GM21390 (cell line): ENCODE data around the gene FXYD3.

Source experiments
- ATAC-seq: cut with Tn5 transposase; IDR thresholded peaks from one replicate; pipeline ENCODE4 v1.9.1; 2021; ENCODE audit not compliant: unreplicated experiment

FXYD3 gene

DNA sequence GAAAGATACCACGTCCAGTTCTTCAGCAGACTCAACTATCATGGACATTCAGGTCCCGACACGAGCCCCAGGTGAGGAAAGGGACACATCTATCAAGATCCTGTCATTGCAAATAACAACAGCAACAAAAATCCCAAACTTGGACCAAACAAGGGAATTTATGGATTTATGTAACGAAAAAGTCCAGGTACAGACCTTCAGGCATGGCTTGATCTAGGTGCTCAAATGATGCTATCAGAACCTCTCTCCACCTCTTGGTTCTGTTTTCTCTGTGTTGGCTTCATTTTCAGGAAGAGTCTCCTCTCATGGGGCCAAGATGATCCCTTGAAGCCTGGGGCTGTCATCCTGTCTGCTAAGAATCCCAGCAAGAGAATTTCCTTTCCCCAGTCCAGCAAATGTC, 41.8 kb downstream of the FXYD3 start:
- ATAC-seq: no peak

DNA sequence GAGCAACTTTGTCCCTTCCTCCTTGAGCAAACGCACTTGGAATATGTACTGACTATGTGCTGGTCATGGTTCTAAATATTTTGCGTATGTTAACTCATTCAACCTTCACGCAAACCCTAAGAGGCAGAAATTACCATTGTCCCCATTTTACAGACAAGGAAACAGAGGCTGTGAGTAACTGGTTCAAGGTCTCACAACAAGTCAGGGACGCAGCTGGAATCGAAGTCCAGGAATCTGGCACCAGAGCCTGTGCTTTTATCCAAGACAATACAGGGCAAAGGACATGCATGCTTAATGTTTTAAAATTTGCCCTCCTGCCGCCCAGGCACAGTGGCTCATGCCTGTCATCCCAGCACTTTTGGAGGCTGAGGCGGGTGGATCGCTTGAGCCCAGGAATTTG, 44.0 kb downstream of the FXYD3 start:
- no peak for ATAC-seq

DNA sequence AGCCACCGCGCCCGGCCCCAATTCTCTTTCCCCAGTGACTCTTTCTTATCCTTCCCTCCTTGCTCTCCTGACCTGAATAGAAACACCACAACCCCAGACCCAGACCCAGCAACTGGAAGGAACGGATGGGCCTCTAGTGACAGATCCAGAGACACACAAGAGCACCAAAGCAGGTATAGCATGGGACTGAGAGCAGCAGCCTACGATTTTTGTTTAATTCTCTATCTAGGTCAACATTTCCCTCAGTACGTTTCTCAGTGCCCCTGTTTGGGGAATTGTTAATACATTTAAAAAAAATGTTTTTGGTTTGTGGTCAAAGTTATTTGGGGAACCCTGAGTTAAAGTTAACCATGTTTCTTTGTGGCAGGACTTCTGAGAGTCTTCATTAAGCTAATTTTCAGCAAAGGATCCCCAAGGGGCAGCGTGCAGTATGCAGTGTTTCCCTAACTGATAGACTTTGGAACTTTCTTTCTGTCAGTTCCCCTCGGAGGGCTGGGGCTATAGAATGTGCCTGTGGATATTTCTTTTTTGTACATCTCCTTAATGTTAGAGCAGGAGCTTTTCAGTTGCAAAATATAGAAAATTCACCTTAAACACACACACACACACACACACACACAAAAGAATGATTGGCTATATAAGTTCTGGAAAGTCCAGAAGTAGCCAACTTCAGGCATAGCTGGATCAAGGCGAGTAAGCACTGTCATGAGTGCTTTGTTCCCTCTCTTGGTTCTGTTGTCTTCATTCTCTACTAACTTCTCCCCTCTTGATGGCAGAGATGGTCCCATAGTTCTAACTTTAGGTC, 45.2 kb downstream of the FXYD3 start:
- no peak for ATAC-seq

DNA sequence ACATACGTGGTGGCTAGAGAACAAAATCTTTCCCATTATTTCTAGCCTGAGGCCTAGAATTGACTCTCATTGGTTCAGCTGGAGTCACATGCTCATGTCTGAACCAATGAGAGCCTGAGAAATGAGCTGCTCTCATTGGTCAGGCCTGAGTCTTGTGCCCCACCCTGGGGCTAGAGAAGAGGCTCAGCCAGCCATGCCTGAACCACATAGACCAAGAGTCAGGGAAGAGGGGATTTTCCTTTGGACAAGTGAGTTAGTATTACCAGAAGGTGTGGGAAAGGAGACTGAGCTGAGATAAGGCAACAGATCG, 45.8 kb downstream of the FXYD3 start:
- ATAC-seq: no peak

DNA sequence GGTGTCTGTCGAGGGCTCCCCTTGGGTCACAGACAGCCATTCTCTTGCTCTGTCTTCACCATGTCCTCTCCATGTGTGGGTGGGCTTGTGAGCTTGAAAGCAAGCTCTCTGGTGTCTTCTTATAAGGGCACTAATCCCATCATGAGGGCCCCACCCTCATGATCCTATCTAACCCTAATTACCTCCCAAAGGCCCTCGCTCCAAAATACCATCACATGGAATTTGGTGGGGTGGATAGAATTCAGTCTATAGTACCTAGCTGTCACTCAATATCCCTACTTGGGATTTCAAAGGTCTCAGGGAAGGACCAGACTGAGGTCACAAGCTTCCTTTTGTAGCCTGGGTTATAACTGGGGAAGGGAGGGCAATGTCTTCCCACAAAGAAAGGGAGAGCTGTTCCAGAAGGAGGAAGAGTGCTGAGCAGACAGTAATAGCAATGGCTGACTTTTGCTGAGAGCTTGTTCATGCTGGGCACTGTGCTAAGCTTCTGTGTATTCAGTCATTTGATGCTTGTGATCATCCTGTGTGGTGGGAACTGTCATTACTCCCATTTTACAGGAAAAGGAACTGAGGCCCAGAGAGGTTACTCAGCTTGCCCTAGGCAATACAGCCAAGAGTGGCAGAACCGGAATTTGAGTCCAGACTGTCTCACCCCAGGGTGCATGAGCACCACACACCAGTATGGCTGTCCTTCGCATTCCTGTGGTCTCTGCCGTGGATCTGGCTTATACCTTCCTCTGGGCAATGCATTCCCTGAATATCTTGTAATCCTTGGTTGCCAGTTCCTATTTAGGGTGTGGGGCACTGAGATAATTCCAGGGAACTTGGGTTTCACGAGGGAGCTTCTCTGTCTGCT, 47.1 kb downstream of the FXYD3 start:
- no peak for ATAC-seq

DNA sequence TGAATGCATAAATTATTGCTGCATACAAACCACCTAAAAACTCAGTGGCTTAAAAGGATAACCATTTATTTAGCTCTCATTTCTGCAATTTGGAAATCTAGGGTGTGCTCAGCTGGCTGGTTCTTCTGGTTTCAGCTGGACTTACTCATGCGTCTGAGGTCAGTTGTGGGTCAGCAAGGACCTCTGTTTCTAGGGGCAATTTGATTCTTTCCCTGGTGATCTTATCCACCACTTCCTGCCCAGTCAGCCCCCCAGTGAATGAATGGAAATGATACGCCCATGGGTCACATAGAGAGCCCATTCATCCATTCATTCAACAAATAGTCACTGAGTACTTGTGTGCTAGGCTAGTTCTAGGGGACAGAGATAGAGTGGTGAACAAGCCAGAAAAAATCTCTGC, 48.8 kb downstream of the FXYD3 start:
- no peak for ATAC-seq

DNA sequence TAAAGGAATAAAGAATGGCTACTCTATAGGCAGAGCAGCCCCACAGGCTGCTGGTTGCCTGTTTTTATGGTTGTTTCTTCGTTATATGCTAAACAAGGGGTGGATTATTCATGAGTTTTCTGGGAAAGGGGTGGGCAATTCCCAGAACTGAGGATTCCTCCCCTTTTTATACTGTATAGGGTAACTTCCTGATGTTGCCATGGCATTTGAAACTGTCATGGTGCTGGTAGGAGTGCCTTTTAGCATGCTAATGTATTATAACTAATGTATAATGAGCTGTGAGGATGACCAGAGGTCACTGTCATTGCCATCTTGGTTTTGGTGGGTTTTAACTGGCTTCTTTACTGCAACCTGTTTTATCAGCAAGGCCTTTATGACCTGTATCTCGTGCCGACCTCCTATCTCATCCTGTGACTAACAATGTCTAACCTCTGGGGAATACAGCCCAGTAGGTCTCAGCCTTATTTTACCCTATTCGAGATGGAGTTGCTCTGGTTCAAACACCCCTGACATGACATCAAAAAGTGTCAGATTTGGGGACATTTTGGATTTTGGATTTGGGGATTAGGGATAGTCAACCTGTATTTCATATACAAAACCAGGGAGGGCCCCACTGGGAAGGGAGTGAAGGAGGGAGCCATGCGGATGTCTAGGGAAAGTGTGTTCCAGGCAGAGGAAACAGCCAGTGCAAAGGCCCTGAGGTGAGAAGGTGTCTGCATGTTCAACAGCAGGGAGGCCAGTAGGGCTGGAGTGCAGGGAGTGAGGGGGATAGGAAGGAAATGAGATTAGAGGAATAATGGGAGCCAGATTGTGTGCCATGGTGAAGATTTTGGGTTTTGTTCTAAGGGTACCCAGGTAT, 49.8 kb downstream of the FXYD3 start:
- ATAC-seq: no peak

DNA sequence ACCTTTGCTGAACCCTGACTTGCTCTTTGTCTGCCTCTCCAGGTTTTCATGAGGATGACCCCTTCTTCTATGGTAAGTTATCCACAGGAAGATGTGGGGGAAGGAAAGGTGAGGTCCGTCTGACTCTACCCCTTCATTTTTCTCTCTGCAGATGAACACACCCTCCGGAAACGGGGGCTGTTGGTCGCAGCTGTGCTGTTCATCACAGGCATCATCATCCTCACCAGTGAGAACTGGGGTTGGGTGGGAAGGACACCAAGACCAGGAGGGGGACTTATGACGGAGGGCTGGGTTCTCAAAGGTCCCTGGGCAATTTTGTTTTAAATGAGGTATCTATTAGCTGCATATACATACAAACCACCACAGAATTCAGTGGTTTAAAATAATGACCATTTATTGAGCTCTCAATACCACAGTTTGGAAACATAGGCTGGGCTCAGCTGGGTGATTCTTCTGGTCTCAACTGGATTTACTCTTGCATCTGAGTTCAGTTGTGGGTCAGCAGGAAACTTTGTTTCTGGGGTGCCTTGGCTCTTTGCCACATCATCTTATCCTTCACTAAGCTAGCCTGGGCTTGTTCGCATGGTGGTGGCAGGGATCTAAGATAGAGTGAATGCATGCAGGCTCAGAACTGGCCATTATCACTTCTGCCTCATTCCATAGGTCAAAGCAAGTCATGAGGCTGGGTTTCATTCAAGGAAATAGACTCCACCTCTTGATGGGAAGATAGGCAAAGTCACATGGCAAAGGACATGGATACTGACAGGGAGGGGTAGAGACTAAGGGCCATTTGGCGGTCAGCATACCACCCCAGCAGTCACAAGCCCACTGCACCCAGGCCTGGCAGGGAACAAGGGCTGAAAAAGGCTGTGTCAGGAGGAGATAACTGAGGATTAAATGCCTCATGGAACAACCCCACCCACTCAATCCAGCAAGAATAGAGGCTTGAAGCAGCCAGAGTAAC, 50.8 kb downstream of the FXYD3 start:
- no peak for ATAC-seq

DNA sequence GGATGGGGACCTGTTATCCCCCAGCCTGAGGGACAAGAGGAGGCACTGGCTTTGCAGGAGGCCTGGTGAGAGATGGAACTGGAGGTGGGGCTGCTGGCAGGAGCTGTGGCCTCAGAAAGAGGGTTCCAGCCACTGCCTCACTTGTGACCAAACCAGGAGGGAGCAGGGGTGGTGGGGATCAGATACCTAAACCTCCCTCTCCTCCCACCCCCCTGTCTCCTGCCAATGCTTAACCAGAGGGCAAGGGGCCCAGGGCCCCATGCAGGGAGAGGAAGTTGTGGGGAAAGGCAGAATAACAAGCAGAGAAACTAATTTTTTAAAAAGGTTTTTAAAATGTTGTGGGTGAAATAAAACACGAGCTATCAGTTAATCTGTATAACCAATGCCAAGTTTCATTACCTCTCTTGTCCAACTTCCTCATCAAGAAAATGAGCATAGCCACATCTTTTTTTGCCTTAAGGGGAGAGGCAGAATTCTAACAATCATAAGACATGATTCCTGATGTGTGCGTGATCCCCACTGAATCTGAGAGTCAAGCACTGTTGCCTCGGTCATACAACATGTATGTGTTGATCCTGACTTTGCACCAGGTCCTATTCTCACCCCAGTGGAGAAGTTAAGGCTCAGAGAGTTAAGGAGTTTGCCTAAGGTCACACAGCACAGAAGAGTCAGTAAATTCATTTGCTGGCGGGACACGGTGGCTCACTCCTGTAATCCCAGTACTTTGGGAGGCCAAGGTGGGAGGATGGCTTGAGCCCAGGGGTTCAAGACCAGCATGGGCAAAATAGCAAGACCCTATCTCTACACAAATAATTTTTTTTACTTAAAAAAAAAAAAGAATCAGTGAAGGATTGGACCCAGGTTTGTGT, 51.9 kb downstream of the FXYD3 start:
- no peak for ATAC-seq

DNA sequence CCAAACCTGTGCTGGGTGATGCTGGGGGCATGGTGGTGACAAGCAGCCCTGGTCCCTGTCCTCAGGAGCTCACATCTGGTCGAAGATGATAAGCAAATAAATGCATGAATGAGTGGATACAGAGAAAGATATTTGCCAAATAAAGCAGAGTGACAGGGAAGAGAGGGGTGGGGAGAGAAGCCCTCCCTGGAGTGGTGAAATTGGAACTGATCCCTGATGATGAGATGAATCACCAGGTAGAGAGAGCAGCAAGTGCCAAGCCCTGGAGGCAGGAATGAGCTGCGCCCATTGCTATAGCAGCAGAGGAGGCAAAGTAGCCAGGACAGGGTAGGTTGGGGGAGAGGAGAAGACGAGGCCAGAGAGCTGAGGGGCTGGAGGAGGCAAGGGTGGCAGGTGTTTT, 52.6 kb downstream of the FXYD3 start:
- ATAC-seq: no peak

DNA sequence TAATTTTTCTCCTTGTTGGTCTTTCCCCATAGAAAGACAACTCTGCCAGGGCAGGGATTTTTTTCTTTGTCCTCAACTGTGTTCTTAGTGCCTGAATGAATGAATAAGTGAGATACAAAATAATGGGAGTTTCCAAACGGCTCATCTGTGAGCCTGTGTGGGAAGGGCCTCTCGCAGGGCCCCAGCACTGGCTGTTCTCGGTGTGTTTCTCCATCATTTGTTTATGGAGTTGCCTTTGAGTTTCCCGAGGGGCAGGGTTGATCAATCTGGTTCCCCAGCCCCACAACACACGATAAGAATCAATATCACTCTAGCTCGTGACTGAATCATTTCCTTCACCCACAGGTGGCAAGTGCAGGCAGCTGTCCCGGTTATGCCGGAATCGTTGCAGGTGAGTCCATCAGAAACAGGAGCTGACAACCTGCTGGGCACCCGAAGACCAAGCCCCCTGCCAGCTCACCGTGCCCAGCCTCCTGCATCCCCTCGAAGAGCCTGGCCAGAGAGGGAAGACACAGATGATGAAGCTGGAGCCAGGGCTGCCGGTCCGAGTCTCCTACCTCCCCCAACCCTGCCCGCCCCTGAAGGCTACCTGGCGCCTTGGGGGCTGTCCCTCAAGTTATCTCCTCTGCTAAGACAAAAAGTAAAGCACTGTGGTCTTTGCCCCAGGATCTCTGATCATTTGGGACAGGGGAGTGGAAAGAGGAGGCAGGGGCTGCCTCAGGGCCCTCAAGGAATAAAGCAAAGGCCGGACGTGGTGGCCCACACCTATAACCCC, 53.8 kb downstream of the FXYD3 start:
- no peak for ATAC-seq

DNA sequence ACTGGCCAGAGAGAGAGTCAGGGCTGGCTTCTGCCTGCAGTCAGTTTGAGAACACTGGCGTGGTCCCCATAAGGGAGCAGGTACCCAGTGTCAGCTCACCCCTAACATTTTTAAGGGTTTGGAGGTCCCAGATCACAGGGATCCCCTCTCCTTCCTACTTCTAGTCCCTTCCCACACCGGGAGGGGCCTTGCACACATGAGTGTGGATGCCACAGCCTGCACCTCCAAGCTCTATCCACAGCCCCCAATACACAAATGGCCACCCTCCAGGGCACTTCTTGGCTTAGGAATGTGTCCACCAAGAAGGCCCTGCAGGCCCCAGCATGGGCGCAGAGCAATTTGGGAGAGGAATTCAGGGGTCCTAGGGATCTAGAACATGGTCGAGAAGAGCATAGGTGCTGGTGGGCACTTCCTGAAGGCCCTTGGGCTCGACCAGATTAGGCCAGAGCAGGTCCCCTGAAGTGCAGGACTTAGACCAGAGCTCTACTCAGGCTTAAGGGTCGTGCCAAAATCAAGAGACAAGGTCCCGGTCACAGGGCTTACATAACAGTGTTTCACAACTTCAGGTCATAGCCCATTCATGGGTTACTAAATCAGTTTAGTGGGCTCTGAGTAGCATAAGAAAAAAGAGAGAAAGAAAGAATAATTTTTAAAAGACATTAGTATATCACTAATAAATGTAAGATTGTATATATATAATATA, 54.9 kb downstream of the FXYD3 start:
- no peak for ATAC-seq

DNA sequence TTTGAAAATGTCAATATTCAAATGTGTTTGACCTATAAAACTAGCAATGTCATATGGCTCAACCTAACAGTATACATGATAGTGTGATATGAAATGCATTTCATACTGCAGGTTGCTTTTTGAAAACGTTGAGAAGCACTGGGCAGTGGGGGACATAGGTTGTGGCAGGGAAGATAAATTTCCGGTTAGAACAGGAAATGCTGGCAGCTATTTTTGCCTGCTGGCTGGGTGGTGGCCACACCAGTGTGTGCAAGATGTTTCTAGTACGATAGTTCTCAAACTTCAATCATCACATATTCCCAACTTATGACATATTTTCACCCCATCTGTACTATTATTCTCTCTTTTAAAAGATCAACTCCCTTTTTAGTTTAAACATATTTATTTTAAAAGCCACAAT, 56.1 kb downstream of the FXYD3 start:
- no peak for ATAC-seq
